NCI-H345 treated with DMSO at 0.1 percent for 48 hours (cell line): ENCODE data around the gene PLB1.
"Not testable (repeated sequence)": the region's sequence is repeated elsewhere in the genome, so short reads cannot be mapped to it uniquely, and the experiment has no call there.

ENCODE experiments used
- DNase-seq: peaks from one replicate; lab custom pipeline; 2025; ENCODE audit not compliant: unreplicated experiment; lab: John Stamatoyannopoulos, UW

PLB1 gene

GRCh38 chr2:28530782-28531181 is 34.9 kb downstream of the PLB1 start:
- DNase-seq = no peak

- DNase-seq = no peak
Observed at GRCh38 chr2:28532399-28532798, 36.5 kb downstream of the PLB1 start.

GRCh38 chr2:28533044-28533680 is 37.3 kb downstream of the PLB1 start:
- no peak for DNase-seq

- DNase-seq = no peak
Observed at GRCh38 chr2:28534817-28535216, 39.0 kb downstream of the PLB1 start.

- no peak for DNase-seq
Observed at GRCh38 chr2:28538134-28538533, 42.3 kb downstream of the PLB1 start.

GRCh38 chr2:28538652-28539051 is 42.8 kb downstream of the PLB1 start:
- DNase-seq = no peak

GRCh38 chr2:28539118-28539541 is 43.3 kb downstream of the PLB1 start:
- DNase-seq = no peak

GRCh38 chr2:28543316-28544035 is 47.6 kb downstream of the PLB1 start:
- no peak for DNase-seq

- no peak for DNase-seq
Observed at GRCh38 chr2:28544036-28544346, 48.1 kb downstream of the PLB1 start.

- DNase-seq = no peak
Observed at GRCh38 chr2:28544405-28544921, 48.6 kb downstream of the PLB1 start.

- DNase-seq = no peak
Observed at GRCh38 chr2:28544922-28545589, 49.2 kb downstream of the PLB1 start.

GRCh38 chr2:28545590-28546200 is 49.8 kb downstream of the PLB1 start:
- DNase-seq = no peak

- no peak for DNase-seq
Observed at GRCh38 chr2:28546242-28546641, 50.4 kb downstream of the PLB1 start.

- DNase-seq = no peak
Observed at GRCh38 chr2:28547223-28547860, 51.5 kb downstream of the PLB1 start.

GRCh38 chr2:28547906-28548600 is 52.2 kb downstream of the PLB1 start:
- DNase-seq = no peak

- not testable (repeated sequence) for DNase-seq
Observed at GRCh38 chr2:28550345-28550744, 54.5 kb downstream of the PLB1 start.

- DNase-seq = no peak
Observed at GRCh38 chr2:28552045-28552823, 56.4 kb downstream of the PLB1 start.

GRCh38 chr2:28556303-28556702 is 60.4 kb downstream of the PLB1 start:
- no peak for DNase-seq

GRCh38 chr2:28557389-28558131 is 61.7 kb downstream of the PLB1 start:
- DNase-seq = no peak
